ENCODE measurements around the gene IL17B. TPM values are rescaled to one million over a fixed set of nuclear protein-coding genes. Genes with fewer than 3 reads are reported as not detected.

IL17B gene
- total and polyA plus RNA-seq, 9 of the 15 experiments (the other 6 are each of a cell fraction or from before 2014, with no cell fraction given): 0.28 to 2.6 (median 0.53) TPM; not detected in 2

DNA sequence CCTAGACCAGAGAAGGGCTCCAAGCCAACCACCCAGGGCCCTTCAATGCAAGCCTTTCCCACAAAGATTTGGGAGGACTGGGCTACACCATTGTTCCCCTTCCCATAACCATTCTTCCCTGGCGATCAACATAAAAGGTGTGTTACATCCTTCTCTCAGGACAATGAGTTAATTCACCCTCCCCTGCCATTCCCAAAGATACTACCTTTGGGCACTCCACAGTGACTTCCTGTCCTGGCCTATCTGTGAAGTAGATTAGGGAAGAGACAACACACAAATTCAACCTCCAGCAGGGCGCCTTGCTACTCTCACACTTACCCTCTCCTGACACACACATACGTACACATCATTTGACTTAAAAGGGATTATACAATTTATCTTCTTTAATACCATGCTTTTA lies 23.2 kb upstream of the IL17B start:
- intact Hi-C loops (cut with micrococcal nuclease) (no loop called here), in situ Hi-C loops (cut with MboI) (no loop called here)
- Histone ChIP-seq H3K36me3 (ENCODE audit: control insufficient read depth, insufficient read depth, low read length) (no peaks in the 10 kb centered on the region), H3K4me1 (replicated peaks in 1 of 2; ENCODE audit: control insufficient read depth in 2 of 2, insufficient read depth in 2 of 2, low read length in 2 of 2) (peaks cover 24 to 32% of the 10 kb centered on the region in 2 experiments; a peak in 4 of 5 replicates), H3K9me3 (replicated peaks; ENCODE audit: control insufficient read depth, insufficient read depth, low read depth, low read length) (no peaks in the 10 kb centered on the region), H3K4me3 (no peak overlapping the region), H3K4me2 (ENCODE audit: insufficient read depth, low read length) (no peak overlapping the region), H3K9ac (ENCODE audit: insufficient read depth in 1 of 2, low read depth in 2 of 2, low read length in 2 of 2) (no peak overlapping the region), H3K27ac (ENCODE audit: extremely low read depth, low read depth, low read length) (no peak overlapping the region), H4K20me1 (replicated peaks; ENCODE audit: control insufficient read depth, insufficient read depth, low read length) (0 out of 2 replicates have a peak, but pooled peaks cover 3% of the 10 kb centered on the region), H3K79me2 (ENCODE audit: control insufficient read depth, insufficient read depth, low read length) (no peaks in the 10 kb centered on the region), H3K27me3 (ENCODE audit: control insufficient read depth in 2 of 2, insufficient read depth in 2 of 2, low read length in 2 of 2) (no peaks in the 10 kb centered on the region), H2AFZ (ENCODE audit: low read depth, low read length) (peak overlapping the region; percentile 4; the same call in 1 of the 2 replicates), H3K9me1 (ENCODE audit: control insufficient read depth, insufficient read depth, low read length) (no peaks in the 10 kb centered on the region)
- ATAC-seq (no peak), DNase-seq (ENCODE audit: extremely low read depth in 1 of 4, low spot score in 3 of 4) (no peak), FAIRE-seq (no peak)
- TF ChIP-seq LEF1 (IDR thresholded peaks at IDR 0.05) (no peak), SRSF9 (IDR thresholded peaks at IDR 0.05; ENCODE audit: borderline replicate concordance, low read depth, low read length) (no peak), CREM (IDR thresholded peaks at IDR 0.05; ENCODE audit: low read depth) (no peak), TAF7 (tag; IDR thresholded peaks at IDR 0.05) (no peak), CCAR2 (IDR thresholded peaks at IDR 0.05; ENCODE audit: low read depth, low read length) (no peak), HSF4 (CRISPR knock-in tag; IDR thresholded peaks at IDR 0.05; ENCODE audit: borderline replicate concordance) (no peak), ZNF551 (CRISPR knock-in tag; IDR thresholded peaks at IDR 0.05) (no peak)
- TF ChIP-seq, protein P1, sequence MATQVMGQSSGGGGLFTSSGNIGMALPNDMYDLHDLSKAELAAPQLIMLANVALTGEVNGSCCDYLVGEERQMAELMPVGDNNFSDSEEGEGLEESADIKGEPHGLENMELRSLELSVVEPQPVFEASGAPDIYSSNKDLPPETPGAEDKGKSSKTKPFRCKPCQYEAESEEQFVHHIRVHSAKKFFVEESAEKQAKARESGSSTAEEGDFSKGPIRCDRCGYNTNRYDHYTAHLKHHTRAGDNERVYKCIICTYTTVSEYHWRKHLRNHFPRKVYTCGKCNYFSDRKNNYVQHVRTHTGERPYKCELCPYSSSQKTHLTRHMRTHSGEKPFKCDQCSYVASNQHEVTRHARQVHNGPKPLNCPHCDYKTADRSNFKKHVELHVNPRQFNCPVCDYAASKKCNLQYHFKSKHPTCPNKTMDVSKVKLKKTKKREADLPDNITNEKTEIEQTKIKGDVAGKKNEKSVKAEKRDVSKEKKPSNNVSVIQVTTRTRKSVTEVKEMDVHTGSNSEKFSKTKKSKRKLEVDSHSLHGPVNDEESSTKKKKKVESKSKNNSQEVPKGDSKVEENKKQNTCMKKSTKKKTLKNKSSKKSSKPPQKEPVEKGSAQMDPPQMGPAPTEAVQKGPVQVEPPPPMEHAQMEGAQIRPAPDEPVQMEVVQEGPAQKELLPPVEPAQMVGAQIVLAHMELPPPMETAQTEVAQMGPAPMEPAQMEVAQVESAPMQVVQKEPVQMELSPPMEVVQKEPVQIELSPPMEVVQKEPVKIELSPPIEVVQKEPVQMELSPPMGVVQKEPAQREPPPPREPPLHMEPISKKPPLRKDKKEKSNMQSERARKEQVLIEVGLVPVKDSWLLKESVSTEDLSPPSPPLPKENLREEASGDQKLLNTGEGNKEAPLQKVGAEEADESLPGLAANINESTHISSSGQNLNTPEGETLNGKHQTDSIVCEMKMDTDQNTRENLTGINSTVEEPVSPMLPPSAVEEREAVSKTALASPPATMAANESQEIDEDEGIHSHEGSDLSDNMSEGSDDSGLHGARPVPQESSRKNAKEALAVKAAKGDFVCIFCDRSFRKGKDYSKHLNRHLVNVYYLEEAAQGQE (IDR thresholded peaks at IDR 0.05; ENCODE audit: borderline replicate concordance): no peak
- TF ChIP-seq, protein P1 (CRISPR knock-in tag; IDR thresholded peaks at IDR 0.05; ENCODE audit: low read depth): no peak
- CTCF ChIA-PET (ENCODE audit: low intra/inter-chr PET ratio): no interaction called here
- no TSS peak for BruUV-seq (replicated peaks)
- POLR2A ChIA-PET: no interaction called here
- 82% methylated on average over 3 of the region's 3 CpGs for WGBS (ENCODE audit: insufficient coverage, low coverage, missing lambda C conversion rate)

Measured in K562 (cell line).